Endothelial cell of umbilical vein (primary cell): ENCODE measurements around the gene DNAH1. TPM values are rescaled to one million over a fixed set of nuclear protein-coding genes. Genes with fewer than 3 reads are reported as not detected.

ENCODE experiments used
- BruUV-seq: library from RNA; stranded (reverse); fragments of 400-500 nt; replicated peaks from 2 replicates; lab custom pipeline; 2021; lab: Mats Ljungman, UMichigan
- CTCF ChIA-PET: fragments of 300-600, 350-600 bp; sonication (Branson Sonifier 250); formaldehyde crosslinking; loops from one replicate; lab custom pipeline; 2021; ENCODE audit warnings: antibody characterized with exemption, inconsistent platforms; lab: Charles Lee
- POLR2A ChIA-PET: fragments of 300-600, 350-600 bp; sonication (Branson Sonifier 250); formaldehyde crosslinking; loops from one replicate; lab custom pipeline; 2021; ENCODE audit warnings: antibody characterized with exemption, inconsistent platforms; lab: Charles Lee
- DNase-seq: peaks from one replicate; pipeline ENCODE4 v3.0.0-alpha.2; 2011; ENCODE audit warnings: low read depth, low spot score
- FAIRE-seq: peaks from 2 replicates; lab custom pipeline; 2011; peaks lifted over from hg19 to GRCh38; lab: Jason Lieb, UNC
- H2AFZ ChIP-seq: 2 replicates; pipeline ENCODE4 v1.6.0; 2012; ENCODE audit warnings: low read depth, low read length, control low read depth, inconsistent platforms
- H3K27ac ChIP-seq: 2 replicates; pipeline ENCODE4 v1.5.1; 2011; ENCODE audit warnings: low read depth, mild to moderate bottlenecking, control low read depth, low read length, moderate library complexity; ENCODE audit not compliant: insufficient read depth
- H3K27me3 ChIP-seq, 2 experiments: 2 replicates each; pipeline versions ENCODE4 v1.6.0 to v1.6.1; 2011; ENCODE audit warnings: low read length in 2 of 2, mixed read lengths in 1 of 2; ENCODE audit not compliant: control insufficient read depth in 2 of 2, insufficient read depth in 2 of 2
- H3K36me3 ChIP-seq, 2 experiments: 2 replicates in 1 of 2; 3 replicates in 1 of 2; pipeline ENCODE4 v1.5.1; 2011; ENCODE audit warnings: low read length in 2 of 2, mild to moderate bottlenecking in 1 of 2, moderate library complexity in 1 of 2; ENCODE audit not compliant: control insufficient read depth in 2 of 2, insufficient read depth in 2 of 2; ENCODE audit errors: extremely low read depth in 1 of 2
- H3K4me1 ChIP-seq: 3 replicates; pipeline ENCODE4 v1.5.1; 2011; ENCODE audit warnings: mild to moderate bottlenecking, low read length; ENCODE audit not compliant: control insufficient read depth, insufficient read depth; ENCODE audit errors: extremely low read depth
- H3K4me2 ChIP-seq: 2 replicates; pipeline ENCODE4 v1.6.1; 2011; ENCODE audit warnings: low read length, control low read depth, mixed read lengths; ENCODE audit not compliant: insufficient read depth
- H3K4me3 ChIP-seq, 3 experiments: fragments of 200-600 bp in 1 of 3; sonication (generic), shearing (Covaris generic) in 1 of 3; replicated peaks in 1 of 3; 2 replicates each; pipeline ENCODE4 v1.5.1; 2011 to 2016; ENCODE audit warnings: control low read depth in 3 of 3, low read length in 3 of 3, mild to moderate bottlenecking in 2 of 3, inconsistent platforms in 1 of 3, low read depth in 1 of 3, moderate library complexity in 1 of 3; ENCODE audit not compliant: insufficient read depth in 1 of 3
- H3K79me2 ChIP-seq: 2 replicates; pipeline ENCODE4 v1.6.0; 2012; ENCODE audit warnings: low read length, inconsistent platforms; ENCODE audit not compliant: control insufficient read depth, insufficient read depth
- H3K9ac ChIP-seq: replicated peaks from 2 replicates; pipeline ENCODE3; 2011; ENCODE audit warnings: low read length, control low read depth; ENCODE audit not compliant: insufficient read depth; ENCODE audit errors: extremely low read depth
- H3K9me1 ChIP-seq: replicated peaks from 3 replicates; pipeline ENCODE4 v1.6.0; 2011; ENCODE audit warnings: mild to moderate bottlenecking, low read length; ENCODE audit not compliant: control insufficient read depth, insufficient read depth; ENCODE audit errors: extremely low read depth
- H3K9me3 ChIP-seq: replicated peaks from 2 replicates; pipeline ENCODE4 v1.5.1; 2012; ENCODE audit warnings: low read length, inconsistent platforms; ENCODE audit not compliant: control insufficient read depth, insufficient read depth
- H4K20me1 ChIP-seq: replicated peaks from 2 replicates; pipeline ENCODE3; 2011; ENCODE audit warnings: mild to moderate bottlenecking, low read length; ENCODE audit not compliant: control insufficient read depth, insufficient read depth; ENCODE audit errors: extremely low read depth
- FOS ChIP-seq: IDR thresholded peaks from 2 replicates; pipeline ENCODE4 v1.6.1; 2011; ENCODE audit warnings: mild to moderate bottlenecking, low read length, moderate library complexity, borderline replicate concordance; ENCODE audit not compliant: insufficient read depth
- GATA2 ChIP-seq: IDR thresholded peaks from 2 replicates; pipeline ENCODE4 v1.7.0; 2011; ENCODE audit warnings: low read depth, mild to moderate bottlenecking, moderate library complexity, mixed read lengths, low read length; ENCODE audit not compliant: insufficient read length, insufficient read depth
- POLR2A ChIP-seq: IDR thresholded peaks from 2 replicates; pipeline ENCODE4 v1.6.1; 2012; ENCODE audit warnings: low read depth, mild to moderate bottlenecking, control low read depth, low read length
- dilution Hi-C: fragments of 300-500 bp; cut with MboI; formaldehyde crosslinking; loops from one replicate; pipeline ENCODE4 v1.15.0; 2019; ENCODE audit warnings: low sequenced_read_pairs; ENCODE audit not compliant: extremely low pct_ligation_motif_present
- intact Hi-C: fragments of 100-400 bp; cut with micrococcal nuclease; formaldehyde crosslinking; loops from one replicate; pipeline ENCODE4 v1.10.0; 2022
- polyA plus RNA-seq, 4 experiments: library from polyadenylated mRNA; depleted of rRNA in 3 of 4; stranded (reverse) in 3 of 4; unstranded in 1 of 4; fragments of >200 nt; gene quantifications; 2 replicates each; pipeline versions ENCODE4 v1.2.1 to v1.2.3, GENCODE V29; 2011 to 2012; ENCODE audit warnings: missing spikeins in 1 of 4
- total RNA-seq: library from RNA; stranded (reverse); gene quantifications from 2 replicates; pipeline ENCODE4 v1.2.3, GENCODE V29; 2021
- TF ChIP-seq, protein P1 (sequence below): IDR thresholded peaks from 2 replicates; pipeline ENCODE4 v1.6.1; 2011; ENCODE audit not compliant: insufficient read depth, insufficient read length
- TF ChIP-seq, protein P2 (sequence below), 2 donors: IDR thresholded peaks; 1 replicate in 1 of 2; 2 replicates in 1 of 2; pipeline ENCODE4 v1.5.1; 2011; ENCODE audit warnings: low read length in 2 of 2, mild to moderate bottlenecking in 2 of 2, moderate library complexity in 2 of 2, control low read depth in 1 of 2, inconsistent platforms in 1 of 2, low read depth in 1 of 2; ENCODE audit not compliant: insufficient read depth in 1 of 2; ENCODE audit errors: extremely low read depth in 1 of 2

Gene DNAH1
- total and polyA plus RNA-seq, 2 donors (not counting 3 experiments of a cell fraction or from before 2014, with no cell fraction given), result 5.8 to 6.0 TPM

DNA sequence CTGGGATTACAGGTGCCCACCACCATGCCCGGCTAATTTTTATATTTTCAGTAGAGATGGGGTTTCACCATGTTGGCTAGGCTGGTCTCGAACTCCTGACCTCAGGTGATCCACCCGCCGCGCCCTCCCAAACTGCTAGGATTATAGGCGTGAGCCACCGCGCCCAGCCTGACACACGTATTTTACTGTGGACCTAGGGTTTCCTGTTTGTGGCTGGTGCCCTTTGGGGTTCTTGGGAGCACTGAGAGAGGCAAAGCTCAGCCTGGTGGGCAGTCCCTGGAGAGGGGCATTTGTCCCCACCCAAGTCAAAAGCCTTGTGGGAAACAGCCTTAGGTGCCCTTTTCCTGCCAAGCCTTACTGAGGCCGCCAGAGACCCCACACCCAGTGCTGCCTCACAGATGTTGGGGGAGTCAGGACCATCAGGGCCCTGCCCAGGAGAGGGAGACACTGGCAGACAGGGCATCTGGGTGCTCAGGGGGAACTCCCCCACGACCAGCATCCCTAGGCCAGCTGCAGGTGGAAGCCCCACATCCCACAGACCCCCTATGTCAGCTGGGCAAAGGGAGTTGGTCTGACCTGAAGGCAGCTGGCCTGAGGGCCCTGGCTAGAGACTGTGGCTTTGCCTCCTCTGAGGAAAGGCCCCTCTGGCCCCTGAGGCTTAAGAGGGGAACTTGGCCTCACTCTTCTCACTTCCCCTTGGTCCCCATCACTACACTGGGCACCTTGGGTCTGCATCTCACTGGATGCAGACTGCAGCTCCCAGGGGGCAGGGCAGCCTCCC is 35.1 kb downstream of the DNAH1 start:
- dilution Hi-C loops, result no loop called here

More for the DNA sequence above, 35.1 kb downstream of the DNAH1 start:
- Histone ChIP-seq H2AFZ (no peak overlapping the region), H3K9ac (no peak overlapping the region), H4K20me1 (no peaks in the 10 kb centered on the region), H3K36me3 (no peaks in the 10 kb centered on the region), H3K79me2 (no peaks in the 10 kb centered on the region), H3K4me3 (no peak overlapping the region), H3K9me1 (no peaks in the 10 kb centered on the region), H3K4me2 (no peak overlapping the region), H3K27ac (no peak overlapping the region), H3K4me1 (no peaks in the 10 kb centered on the region), H3K27me3 (no peaks in the 10 kb centered on the region), H3K9me3 (no peaks in the 10 kb centered on the region)
- TF ChIP-seq POLR2A (no peak), FOS (no peak), GATA2 (no peak)
- TF ChIP-seq, protein P1, sequence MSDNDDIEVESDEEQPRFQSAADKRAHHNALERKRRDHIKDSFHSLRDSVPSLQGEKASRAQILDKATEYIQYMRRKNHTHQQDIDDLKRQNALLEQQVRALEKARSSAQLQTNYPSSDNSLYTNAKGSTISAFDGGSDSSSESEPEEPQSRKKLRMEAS, result no peak
- TF ChIP-seq, protein P2, sequence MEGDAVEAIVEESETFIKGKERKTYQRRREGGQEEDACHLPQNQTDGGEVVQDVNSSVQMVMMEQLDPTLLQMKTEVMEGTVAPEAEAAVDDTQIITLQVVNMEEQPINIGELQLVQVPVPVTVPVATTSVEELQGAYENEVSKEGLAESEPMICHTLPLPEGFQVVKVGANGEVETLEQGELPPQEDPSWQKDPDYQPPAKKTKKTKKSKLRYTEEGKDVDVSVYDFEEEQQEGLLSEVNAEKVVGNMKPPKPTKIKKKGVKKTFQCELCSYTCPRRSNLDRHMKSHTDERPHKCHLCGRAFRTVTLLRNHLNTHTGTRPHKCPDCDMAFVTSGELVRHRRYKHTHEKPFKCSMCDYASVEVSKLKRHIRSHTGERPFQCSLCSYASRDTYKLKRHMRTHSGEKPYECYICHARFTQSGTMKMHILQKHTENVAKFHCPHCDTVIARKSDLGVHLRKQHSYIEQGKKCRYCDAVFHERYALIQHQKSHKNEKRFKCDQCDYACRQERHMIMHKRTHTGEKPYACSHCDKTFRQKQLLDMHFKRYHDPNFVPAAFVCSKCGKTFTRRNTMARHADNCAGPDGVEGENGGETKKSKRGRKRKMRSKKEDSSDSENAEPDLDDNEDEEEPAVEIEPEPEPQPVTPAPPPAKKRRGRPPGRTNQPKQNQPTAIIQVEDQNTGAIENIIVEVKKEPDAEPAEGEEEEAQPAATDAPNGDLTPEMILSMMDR (IDR thresholded peaks at IDR 0.05; ENCODE audit: extremely low read depth in 1 of 2, insufficient read depth in 1 of 2, low read depth in 1 of 2, low read length in 2 of 2), result no peak
- no TSS peak for BruUV-seq
- intact Hi-C loops, result no loop called here
- POLR2A ChIA-PET, result no interaction called here
- DNase-seq, result no peak
- FAIRE-seq, result no peak
- CTCF ChIA-PET, result interaction anchor here (1.6 to 3.8 kb wide), 3 partner anchors 12 to 131 kb away, joined by 3 to 26 read pairs (median 5); no protein-coding TSS in a partner anchor
